ENCODE results near the gene GARNL3.

- TF ChIP-seq CTCF (IDR thresholded peaks at IDR 0.05) (no peak), EZH2phosphoT487 (IDR thresholded peaks at IDR 0.05) (no peak)
Observed at GRCh38 chr9:127423476-127423933, 158.9 kb downstream of the GARNL3 start.
